IMR-90 (cell line): Measurements from ENCODE around the gene C22orf31.

Source experiments
- BHLHE40 ChIP-seq: fragments of 150-350 bp; IDR thresholded peaks from 2 replicates; pipeline ENCODE4 v1.6.1; 2016; ENCODE audit warnings: mild to moderate bottlenecking, low read depth, low read length
- CHD1 ChIP-seq: IDR thresholded peaks from 2 replicates; pipeline ENCODE4 v1.6.1; 2012; ENCODE audit warnings: low read depth, low read length, improper control_type of control experiment
- MAZ ChIP-seq: IDR thresholded peaks from 2 replicates; pipeline ENCODE4 v1.6.1; 2012; ENCODE audit warnings: low read depth, mild to moderate bottlenecking, low read length, improper control_type of control experiment, moderate library complexity, borderline replicate concordance
- MXI1 ChIP-seq: IDR thresholded peaks from 2 replicates; pipeline ENCODE4 v1.6.1; 2012; ENCODE audit warnings: low read depth, mild to moderate bottlenecking, low read length, moderate library complexity, borderline replicate concordance
- POLR2A ChIP-seq: IDR thresholded peaks from 2 replicates; pipeline ENCODE4 v1.6.1; 2012; ENCODE audit warnings: mild to moderate bottlenecking, low read depth, low read length
- RAD21 ChIP-seq: IDR thresholded peaks from 2 replicates; pipeline ENCODE4 v1.6.1; 2012; ENCODE audit warnings: low read length, improper control_type of control experiment
- RCOR1 ChIP-seq: IDR thresholded peaks from 2 replicates; pipeline ENCODE4 v1.6.1; 2012; ENCODE audit warnings: mild to moderate bottlenecking, low read length, improper control_type of control experiment; ENCODE audit not compliant: insufficient replicate concordance
- RFX5 ChIP-seq: IDR thresholded peaks from 2 replicates; pipeline ENCODE4 v1.8.0; 2012; ENCODE audit warnings: low read depth, mild to moderate bottlenecking, low read length, moderate library complexity
- SMC3 ChIP-seq: fragments of 150-350 bp; IDR thresholded peaks from 2 replicates; pipeline ENCODE4 v1.6.1; 2016; ENCODE audit warnings: low read depth, mild to moderate bottlenecking, antibody characterized with exemption, low read length, moderate library complexity
- TF ChIP-seq, protein P1 (sequence below): conservative IDR thresholded peaks from 2 replicates; pipeline ENCODE4 v1.5.1; 2012; ENCODE audit warnings: mild to moderate bottlenecking, low read depth, low read length, improper control_type of control experiment
- TF ChIP-seq, protein P2 (sequence below): fragments of 150-350 bp; IDR thresholded peaks from 2 replicates; pipeline ENCODE4 v1.6.1; 2017; ENCODE audit warnings: mild to moderate bottlenecking, antibody characterized with exemption, low read length, low read depth

DNA sequence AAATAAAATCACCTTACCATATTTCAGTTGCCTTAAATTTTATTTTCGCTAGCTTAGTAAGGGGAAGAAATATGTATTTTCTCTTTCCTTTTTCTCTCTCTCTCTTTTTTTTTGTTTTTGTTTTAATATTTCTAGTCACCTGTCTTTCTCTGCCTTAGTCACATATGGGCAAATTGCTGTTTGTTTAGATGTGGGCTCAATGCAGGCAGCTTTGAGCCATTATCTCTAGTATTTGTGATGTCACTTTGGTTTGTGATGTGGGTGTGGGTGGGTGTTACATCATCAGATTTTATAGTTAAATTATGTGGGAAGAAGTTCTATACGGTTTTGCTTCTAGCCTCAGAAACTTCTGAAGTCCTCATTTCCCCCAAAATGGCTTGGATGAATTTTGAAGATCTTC lies at the start of gene C22orf31:
- TF ChIP-seq RFX5 (no peak), SMC3 (no peak), BHLHE40 (no peak), RCOR1 (no peak), MAZ (no peak), POLR2A (no peak), MXI1 (no peak), RAD21 (no peak), CHD1 (no peak)
- TF ChIP-seq, protein P1, sequence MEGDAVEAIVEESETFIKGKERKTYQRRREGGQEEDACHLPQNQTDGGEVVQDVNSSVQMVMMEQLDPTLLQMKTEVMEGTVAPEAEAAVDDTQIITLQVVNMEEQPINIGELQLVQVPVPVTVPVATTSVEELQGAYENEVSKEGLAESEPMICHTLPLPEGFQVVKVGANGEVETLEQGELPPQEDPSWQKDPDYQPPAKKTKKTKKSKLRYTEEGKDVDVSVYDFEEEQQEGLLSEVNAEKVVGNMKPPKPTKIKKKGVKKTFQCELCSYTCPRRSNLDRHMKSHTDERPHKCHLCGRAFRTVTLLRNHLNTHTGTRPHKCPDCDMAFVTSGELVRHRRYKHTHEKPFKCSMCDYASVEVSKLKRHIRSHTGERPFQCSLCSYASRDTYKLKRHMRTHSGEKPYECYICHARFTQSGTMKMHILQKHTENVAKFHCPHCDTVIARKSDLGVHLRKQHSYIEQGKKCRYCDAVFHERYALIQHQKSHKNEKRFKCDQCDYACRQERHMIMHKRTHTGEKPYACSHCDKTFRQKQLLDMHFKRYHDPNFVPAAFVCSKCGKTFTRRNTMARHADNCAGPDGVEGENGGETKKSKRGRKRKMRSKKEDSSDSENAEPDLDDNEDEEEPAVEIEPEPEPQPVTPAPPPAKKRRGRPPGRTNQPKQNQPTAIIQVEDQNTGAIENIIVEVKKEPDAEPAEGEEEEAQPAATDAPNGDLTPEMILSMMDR, result no peak
- TF ChIP-seq, protein P2, sequence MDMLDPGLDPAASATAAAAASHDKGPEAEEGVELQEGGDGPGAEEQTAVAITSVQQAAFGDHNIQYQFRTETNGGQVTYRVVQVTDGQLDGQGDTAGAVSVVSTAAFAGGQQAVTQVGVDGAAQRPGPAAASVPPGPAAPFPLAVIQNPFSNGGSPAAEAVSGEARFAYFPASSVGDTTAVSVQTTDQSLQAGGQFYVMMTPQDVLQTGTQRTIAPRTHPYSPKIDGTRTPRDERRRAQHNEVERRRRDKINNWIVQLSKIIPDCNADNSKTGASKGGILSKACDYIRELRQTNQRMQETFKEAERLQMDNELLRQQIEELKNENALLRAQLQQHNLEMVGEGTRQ, result no peak
